Measurements from ENCODE around the gene AKAP10.
A peak's percentile ranks its signal among the peaks of the same experiment; 100 is the strongest.

Gene AKAP10

DNA sequence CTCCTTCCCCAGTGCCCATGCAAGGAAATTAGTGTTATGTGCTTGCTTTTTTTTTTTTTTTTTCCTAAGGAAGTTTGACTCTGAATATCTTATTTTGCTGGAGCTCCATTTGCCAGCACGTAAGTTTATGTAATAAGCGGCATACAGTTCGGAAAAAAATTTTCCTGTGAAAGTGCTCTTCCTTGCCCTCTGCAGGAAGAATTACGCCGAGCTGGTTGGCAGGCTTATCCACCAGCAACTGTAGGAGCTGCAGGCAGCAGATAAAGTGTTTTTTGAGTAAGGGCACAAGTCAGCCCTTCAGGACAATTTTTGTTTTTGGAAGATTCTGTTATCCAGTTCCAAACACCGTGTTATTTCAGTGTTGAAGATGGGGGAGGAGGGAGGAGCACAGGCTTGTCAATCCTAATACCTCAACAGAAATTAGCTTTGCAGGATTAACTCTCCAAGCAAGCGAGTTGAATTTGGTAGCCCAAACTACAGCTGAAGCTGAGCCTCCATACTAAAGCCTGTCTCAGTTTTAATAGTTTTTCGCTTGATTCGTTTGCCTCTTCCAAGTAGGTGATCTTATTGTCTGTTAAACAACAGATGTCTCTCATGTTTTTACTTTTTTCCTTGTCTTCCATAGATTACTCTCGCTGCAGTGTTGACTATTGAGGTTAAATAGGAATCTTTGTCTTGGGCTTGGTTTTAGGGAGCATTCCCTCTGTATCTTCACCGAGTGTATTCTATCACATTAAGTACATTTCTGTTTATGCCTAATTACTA, 32.7 kb upstream of the AKAP10 start (continued):
- TF ChIP-seq ZNF239 (tag by site-specific recombination; IDR thresholded peaks at IDR 0.05), result no peak
- TF ChIP-seq ZNF558 (tag by site-specific recombination; IDR thresholded peaks at IDR 0.05), result no peak
- no peak for TF ChIP-seq GLIS2 (tag by site-specific recombination; IDR thresholded peaks at IDR 0.05)
- no peak for TF ChIP-seq ZNF175 (tag by site-specific recombination; IDR thresholded peaks at IDR 0.05)
- no peak for TF ChIP-seq ZNF747 (tag by site-specific recombination; IDR thresholded peaks at IDR 0.05)
- TF ChIP-seq, protein P1, sequence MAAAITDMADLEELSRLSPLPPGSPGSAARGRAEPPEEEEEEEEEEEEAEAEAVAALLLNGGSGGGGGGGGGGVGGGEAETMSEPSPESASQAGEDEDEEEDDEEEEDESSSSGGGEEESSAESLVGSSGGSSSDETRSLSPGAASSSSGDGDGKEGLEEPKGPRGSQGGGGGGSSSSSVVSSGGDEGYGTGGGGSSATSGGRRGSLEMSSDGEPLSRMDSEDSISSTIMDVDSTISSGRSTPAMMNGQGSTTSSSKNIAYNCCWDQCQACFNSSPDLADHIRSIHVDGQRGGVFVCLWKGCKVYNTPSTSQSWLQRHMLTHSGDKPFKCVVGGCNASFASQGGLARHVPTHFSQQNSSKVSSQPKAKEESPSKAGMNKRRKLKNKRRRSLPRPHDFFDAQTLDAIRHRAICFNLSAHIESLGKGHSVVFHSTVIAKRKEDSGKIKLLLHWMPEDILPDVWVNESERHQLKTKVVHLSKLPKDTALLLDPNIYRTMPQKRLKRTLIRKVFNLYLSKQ (tag by site-specific recombination; IDR thresholded peaks at IDR 0.05; ENCODE audit: borderline replicate concordance), result no peak
- TF ChIP-seq ZBTB48 (tag by site-specific recombination; IDR thresholded peaks at IDR 0.05), result no peak
- no peak for TF ChIP-seq ZNF621 (tag by site-specific recombination; IDR thresholded peaks at IDR 0.05)
- TF ChIP-seq, protein P2, sequence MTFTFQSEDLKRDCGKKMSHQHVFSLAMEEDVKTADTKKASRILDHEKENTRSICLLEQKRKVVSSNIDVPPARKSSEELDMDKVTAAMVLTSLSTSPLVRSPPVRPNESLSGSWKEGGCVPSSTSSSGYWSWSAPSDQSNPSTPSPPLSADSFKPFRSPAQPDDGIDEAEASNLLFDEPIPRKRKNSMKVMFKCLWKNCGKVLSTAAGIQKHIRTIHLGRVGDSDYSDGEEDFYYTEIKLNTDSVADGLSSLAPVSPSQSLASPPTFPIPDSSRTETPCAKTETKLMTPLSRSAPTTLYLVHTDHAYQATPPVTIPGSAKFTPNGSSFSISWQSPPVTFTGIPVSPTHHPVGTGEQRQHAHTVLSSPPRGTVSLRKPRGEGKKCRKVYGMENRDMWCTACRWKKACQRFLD (tag by site-specific recombination; IDR thresholded peaks at IDR 0.05), result no peak
- no peak for TF ChIP-seq ZNF426 (tag by site-specific recombination; IDR thresholded peaks at IDR 0.05)
- no peak for TF ChIP-seq ZNF121 (tag by site-specific recombination; IDR thresholded peaks at IDR 0.05)
- 0 out of 2 replicates have a peak, but pooled peaks have one; percentile 3 for TF ChIP-seq ZBTB20 (tag by site-specific recombination; IDR thresholded peaks at IDR 0.05)
- TF ChIP-seq ZNF626 (tag by site-specific recombination; IDR thresholded peaks at IDR 0.05), result no peak
- no peak for TF ChIP-seq ZNF26 (tag by site-specific recombination; IDR thresholded peaks at IDR 0.05)
- TF ChIP-seq ZNF660 (tag by site-specific recombination; IDR thresholded peaks at IDR 0.05), result peak; percentile 50
- TF ChIP-seq ZNF791 (tag by site-specific recombination; IDR thresholded peaks at IDR 0.05), result no peak
- TF ChIP-seq ZNF394 (tag by site-specific recombination; IDR thresholded peaks at IDR 0.05; ENCODE audit: borderline replicate concordance), result no peak
- TF ChIP-seq ZNF513 (tag by site-specific recombination; IDR thresholded peaks at IDR 0.05), result no peak
- no peak for TF ChIP-seq PBX3 (CRISPR knock-in tag; IDR thresholded peaks at IDR 0.05)
- TF ChIP-seq ZNF133 (tag by site-specific recombination; IDR thresholded peaks at IDR 0.05), result no peak
- TF ChIP-seq ZNF223 (tag by site-specific recombination; IDR thresholded peaks at IDR 0.05), result no peak
- TF ChIP-seq KLF7 (tag by site-specific recombination; IDR thresholded peaks at IDR 0.05; ENCODE audit: borderline replicate concordance), result no peak
- TF ChIP-seq, protein P3, sequence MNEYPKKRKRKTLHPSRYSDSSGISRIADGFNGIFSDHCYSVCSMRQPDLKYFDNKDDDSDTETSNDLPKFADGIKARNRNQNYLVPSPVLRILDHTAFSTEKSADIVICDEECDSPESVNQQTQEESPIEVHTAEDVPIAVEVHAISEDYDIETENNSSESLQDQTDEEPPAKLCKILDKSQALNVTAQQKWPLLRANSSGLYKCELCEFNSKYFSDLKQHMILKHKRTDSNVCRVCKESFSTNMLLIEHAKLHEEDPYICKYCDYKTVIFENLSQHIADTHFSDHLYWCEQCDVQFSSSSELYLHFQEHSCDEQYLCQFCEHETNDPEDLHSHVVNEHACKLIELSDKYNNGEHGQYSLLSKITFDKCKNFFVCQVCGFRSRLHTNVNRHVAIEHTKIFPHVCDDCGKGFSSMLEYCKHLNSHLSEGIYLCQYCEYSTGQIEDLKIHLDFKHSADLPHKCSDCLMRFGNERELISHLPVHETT (tag by site-specific recombination; IDR thresholded peaks at IDR 0.05), result 0 out of 2 replicates have a peak, but pooled peaks have one; percentile 9
- TF ChIP-seq ZNF433 (tag by site-specific recombination; IDR thresholded peaks at IDR 0.05; ENCODE audit: low read depth), result no peak
- TF ChIP-seq ZBTB8A (tag by site-specific recombination; IDR thresholded peaks at IDR 0.05), result 0 out of 2 replicates have a peak, but pooled peaks have one; percentile 2
- TF ChIP-seq ZNF544 (tag by site-specific recombination; IDR thresholded peaks at IDR 0.05), result no peak
- no peak for TF ChIP-seq ZBTB21 (tag by site-specific recombination; IDR thresholded peaks at IDR 0.05)
- no peak for TF ChIP-seq ZNF560 (tag by site-specific recombination; IDR thresholded peaks at IDR 0.05; ENCODE audit: borderline replicate concordance)
- TF ChIP-seq, protein P4, sequence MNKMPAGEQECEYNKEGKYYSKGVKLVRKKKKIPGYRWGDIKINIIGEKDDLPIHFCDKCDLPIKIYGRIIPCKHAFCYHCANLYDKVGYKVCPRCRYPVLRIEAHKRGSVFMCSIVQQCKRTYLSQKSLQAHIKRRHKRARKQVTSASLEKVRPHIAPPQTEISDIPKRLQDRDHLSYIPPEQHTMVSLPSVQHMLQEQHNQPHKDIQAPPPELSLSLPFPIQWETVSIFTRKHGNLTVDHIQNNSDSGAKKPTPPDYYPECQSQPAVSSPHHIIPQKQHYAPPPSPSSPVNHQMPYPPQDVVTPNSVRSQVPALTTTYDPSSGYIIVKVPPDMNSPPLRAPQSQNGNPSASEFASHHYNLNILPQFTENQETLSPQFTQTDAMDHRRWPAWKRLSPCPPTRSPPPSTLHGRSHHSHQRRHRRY (tag by site-specific recombination; IDR thresholded peaks at IDR 0.05), result no peak
- TF ChIP-seq MZF1 (tag by site-specific recombination; IDR thresholded peaks at IDR 0.05; ENCODE audit: borderline replicate concordance), result no peak

Measured in HEK293 (cell line).